Measurements from ENCODE around the gene PNMA8C. TPM values are rescaled to one million over a fixed set of nuclear protein-coding genes. Genes with fewer than 3 reads are reported as not detected.

The PNMA8C gene
- total and polyA plus RNA-seq, 5 donors = 0.05 to 0.31 (median 0.24) TPM

GRCh38 chr19:46461537-46461936, 32.8 kb upstream of the PNMA8C start:
- H3K9me3 ChIP-seq (ENCODE audit: control insufficient read depth, low read length) = no peaks in the 10 kb centered on the region
- no peaks in the 10 kb centered on the region for H3K4me1 ChIP-seq (ENCODE audit: control insufficient read depth, insufficient read depth, low read length)
- intact Hi-C loops (cut with DNase I) = no loop called here
- ATAC-seq = no peak
- H3K27ac ChIP-seq (ENCODE audit: low read length) = no peak overlapping the region
- DNase-seq = no peak
- no peak overlapping the region for H3K4me3 ChIP-seq (ENCODE audit: low read length)
- 91% methylated on average over 2 of the region's 2 CpGs for WGBS
- H3K27me3 ChIP-seq (ENCODE audit: control insufficient read depth, insufficient read depth) = no peaks in the 10 kb centered on the region

DNA sequence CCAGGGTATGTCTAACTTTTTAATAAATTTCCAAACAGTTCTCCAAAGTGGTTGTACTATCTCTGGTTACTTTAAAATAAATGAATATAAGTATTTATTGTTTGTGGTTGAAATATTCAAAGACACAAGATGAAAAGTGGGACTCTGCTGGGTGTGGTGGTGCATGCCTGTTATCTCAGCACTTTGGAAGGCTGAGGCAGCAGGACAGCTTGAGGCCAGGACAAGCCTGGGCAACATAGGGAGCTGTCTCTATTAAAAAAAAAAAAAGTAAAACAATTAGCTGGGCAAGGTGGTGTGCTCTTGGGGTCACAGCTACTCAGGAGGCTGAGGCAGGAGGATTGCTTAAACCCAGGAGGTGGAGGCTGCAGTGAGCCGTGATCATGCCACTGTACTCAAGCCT, 32.2 kb upstream of the PNMA8C start:
- no peak overlapping the region for H3K4me3 ChIP-seq (ENCODE audit: low read length)
- ATAC-seq (no peak), DNase-seq (no peak)
- WGBS = 90% methylated on average over 1 of the region's 1 CpG
- H3K27ac ChIP-seq (ENCODE audit: low read length) = no peak overlapping the region
- no peaks in the 10 kb centered on the region for H3K4me1 ChIP-seq (ENCODE audit: control insufficient read depth, insufficient read depth, low read length)
- no peaks in the 10 kb centered on the region for H3K9me3 ChIP-seq (ENCODE audit: control insufficient read depth, low read length)
- intact Hi-C loops (cut with DNase I) = no loop called here
- no peaks in the 10 kb centered on the region for H3K27me3 ChIP-seq (ENCODE audit: control insufficient read depth, insufficient read depth)

DNA sequence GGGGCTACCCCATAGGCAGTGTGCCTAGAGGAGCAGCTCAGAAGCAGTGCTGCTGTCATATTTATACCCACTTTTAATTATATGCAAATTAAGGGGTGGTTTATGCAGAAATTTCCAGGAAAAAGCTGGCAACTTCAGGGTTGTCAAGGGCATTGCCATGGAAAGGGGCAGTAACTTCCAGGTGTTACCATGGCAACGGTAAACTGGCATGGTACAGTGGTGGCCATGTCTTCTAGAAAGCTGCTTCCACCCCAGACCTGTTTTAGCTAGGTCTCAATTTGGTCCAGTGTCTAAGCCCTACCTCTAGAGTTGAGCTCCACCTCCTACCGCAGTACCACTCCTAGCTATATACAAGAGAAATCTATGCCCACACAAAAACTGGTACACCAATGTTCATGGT, 31.3 kb upstream of the PNMA8C start:
- H3K4me1 ChIP-seq (ENCODE audit: control insufficient read depth, insufficient read depth, low read length) = no peaks in the 10 kb centered on the region
- DNase-seq = no peak
- no peak overlapping the region for H3K4me3 ChIP-seq (ENCODE audit: low read length)
- no peak overlapping the region for H3K27ac ChIP-seq (ENCODE audit: low read length)
- H3K9me3 ChIP-seq (ENCODE audit: control insufficient read depth, low read length) = no peaks in the 10 kb centered on the region
- intact Hi-C loops (cut with DNase I) = no loop called here
- no peak for ATAC-seq
- WGBS = 67% methylated on average over 2 of the region's 2 CpGs
- no peaks in the 10 kb centered on the region for H3K27me3 ChIP-seq (ENCODE audit: control insufficient read depth, insufficient read depth)

DNA sequence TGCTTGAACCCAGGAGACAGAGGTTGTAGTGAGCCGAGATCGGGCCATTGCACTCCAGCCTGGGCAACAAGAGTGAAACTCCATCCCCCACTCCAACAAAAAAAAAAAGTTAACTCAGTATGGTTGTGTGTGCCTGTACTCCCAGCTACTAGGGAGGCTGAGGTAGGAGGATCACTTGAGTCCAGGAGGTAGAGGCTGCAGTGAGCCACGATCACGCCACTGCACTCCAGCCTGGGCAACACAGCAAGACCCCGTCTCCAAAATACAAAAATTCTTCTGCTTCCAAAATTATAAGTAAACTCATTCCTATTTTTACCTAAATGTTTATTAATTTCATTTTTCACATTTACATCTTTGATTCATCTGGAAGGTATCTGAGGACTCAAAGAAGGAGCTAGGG, 28.2 kb upstream of the PNMA8C start:
- intact Hi-C loops (cut with DNase I) = no loop called here
- DNase-seq (no peak), ATAC-seq (no peak)
- H3K4me1 ChIP-seq (ENCODE audit: control insufficient read depth, insufficient read depth, low read length) = no peaks in the 10 kb centered on the region
- 94% methylated on average over 5 of the region's 5 CpGs for WGBS
- H3K9me3 ChIP-seq (ENCODE audit: control insufficient read depth, low read length) = no peaks in the 10 kb centered on the region
- H3K4me3 ChIP-seq (ENCODE audit: low read length) = no peak overlapping the region
- H3K27me3 ChIP-seq (ENCODE audit: control insufficient read depth, insufficient read depth) = no peaks in the 10 kb centered on the region
- H3K27ac ChIP-seq (ENCODE audit: low read length) = no peak overlapping the region

GRCh38 chr19:46454244-46454643, 25.5 kb upstream of the PNMA8C start:
- Histone ChIP-seq H3K27ac (ENCODE audit: low read length) (no peak overlapping the region), H3K27me3 (ENCODE audit: control insufficient read depth, insufficient read depth) (no peaks in the 10 kb centered on the region), H3K4me3 (ENCODE audit: low read length) (no peak overlapping the region), H3K9me3 (ENCODE audit: control insufficient read depth, low read length) (no peaks in the 10 kb centered on the region), H3K4me1 (ENCODE audit: control insufficient read depth, insufficient read depth, low read length) (no peaks in the 10 kb centered on the region)
- no peak for ATAC-seq
- no peak for DNase-seq
- 64% methylated on average over 3 of the region's 3 CpGs for WGBS
- intact Hi-C loops (cut with DNase I) = no loop called here

GRCh38 chr19:46453661-46454060, 24.9 kb upstream of the PNMA8C start:
- H3K27ac ChIP-seq (ENCODE audit: low read length) = no peak overlapping the region
- no peaks in the 10 kb centered on the region for H3K9me3 ChIP-seq (ENCODE audit: control insufficient read depth, low read length)
- ATAC-seq = no peak
- 82% methylated on average over 6 of the region's 6 CpGs for WGBS
- no peak for DNase-seq
- intact Hi-C loops (cut with DNase I) = no loop called here
- no peaks in the 10 kb centered on the region for H3K4me1 ChIP-seq (ENCODE audit: control insufficient read depth, insufficient read depth, low read length)
- H3K27me3 ChIP-seq (ENCODE audit: control insufficient read depth, insufficient read depth) = no peaks in the 10 kb centered on the region
- H3K4me3 ChIP-seq (ENCODE audit: low read length) = no peak overlapping the region

GRCh38 chr19:46452186-46452585, 23.4 kb upstream of the PNMA8C start:
- Histone ChIP-seq H3K9me3 (ENCODE audit: control insufficient read depth, low read length) (no peaks in the 10 kb centered on the region), H3K27me3 (ENCODE audit: control insufficient read depth, insufficient read depth) (no peaks in the 10 kb centered on the region), H3K4me1 (ENCODE audit: control insufficient read depth, insufficient read depth, low read length) (no peaks in the 10 kb centered on the region), H3K27ac (ENCODE audit: low read length) (no peak overlapping the region), H3K4me3 (ENCODE audit: low read length) (no peak overlapping the region)
- ATAC-seq (no peak), DNase-seq (no peak)
- intact Hi-C loops (cut with DNase I) = no loop called here
- 49% methylated on average over 4 of the region's 4 CpGs for WGBS

- DNase-seq = peak in 1 of 3 donors; percentile 72
- 38% methylated on average over 6 of the region's 6 CpGs for WGBS
- intact Hi-C loops (cut with DNase I) = no loop called here
- H3K27me3 ChIP-seq (ENCODE audit: control insufficient read depth, insufficient read depth) = no peaks in the 10 kb centered on the region
- peak; percentile 44 to 65 for ATAC-seq
- no peak overlapping the region for H3K27ac ChIP-seq (ENCODE audit: low read length)
- no peaks in the 10 kb centered on the region for H3K4me1 ChIP-seq (ENCODE audit: control insufficient read depth, insufficient read depth, low read length)
- no peaks in the 10 kb centered on the region for H3K9me3 ChIP-seq (ENCODE audit: control insufficient read depth, low read length)
- H3K4me3 ChIP-seq (ENCODE audit: low read length) = no peak overlapping the region
These were observed 22.6 kb upstream of the PNMA8C start for GRCh38 chr19:46451352-46451751.

DNA sequence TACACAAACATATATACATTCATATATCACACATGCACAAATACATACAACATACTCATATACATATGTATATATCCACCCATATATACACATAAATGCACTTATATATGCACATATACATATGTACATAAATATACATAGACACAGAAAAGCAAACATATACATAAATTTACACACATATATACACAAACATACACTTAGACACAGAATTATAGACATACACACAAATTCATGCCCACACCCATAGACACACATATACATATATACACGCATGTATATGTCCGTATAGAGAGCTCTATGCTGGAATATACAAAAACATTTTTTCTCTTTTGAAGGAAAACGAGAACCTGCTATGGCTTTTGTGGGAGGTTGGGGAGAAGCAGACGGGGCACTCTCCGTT, 22.0 kb upstream of the PNMA8C start:
- Histone ChIP-seq H3K4me1 (ENCODE audit: control insufficient read depth, insufficient read depth, low read length) (no peaks in the 10 kb centered on the region), H3K27me3 (ENCODE audit: control insufficient read depth, insufficient read depth) (no peaks in the 10 kb centered on the region), H3K9me3 (ENCODE audit: control insufficient read depth, low read length) (no peaks in the 10 kb centered on the region), H3K4me3 (ENCODE audit: low read length) (no peak overlapping the region), H3K27ac (ENCODE audit: low read length) (no peak overlapping the region)
- WGBS = 56% methylated on average over 5 of the region's 5 CpGs
- ATAC-seq (no peak), DNase-seq (no peak)
- intact Hi-C loops (cut with DNase I) = no loop called here

GRCh38 chr19:46449228-46449627, 20.5 kb upstream of the PNMA8C start:
- no peaks in the 10 kb centered on the region for H3K4me1 ChIP-seq (ENCODE audit: control insufficient read depth, insufficient read depth, low read length)
- no peak overlapping the region for H3K27ac ChIP-seq (ENCODE audit: low read length)
- H3K27me3 ChIP-seq (ENCODE audit: control insufficient read depth, insufficient read depth) = no peaks in the 10 kb centered on the region
- WGBS = 39% methylated on average over 7 of the region's 7 CpGs
- intact Hi-C loops (cut with DNase I) = loop anchor here in 1 of 4 donors (5.0 kb wide), 1 partner anchor 33 kb away; no protein-coding TSS in a partner anchor
- no peak overlapping the region for H3K4me3 ChIP-seq (ENCODE audit: low read length)
- no peaks in the 10 kb centered on the region for H3K9me3 ChIP-seq (ENCODE audit: control insufficient read depth, low read length)
- ATAC-seq (peak; percentile 49 to 56), DNase-seq (no peak)

- no peaks in the 10 kb centered on the region for H3K4me1 ChIP-seq (ENCODE audit: control insufficient read depth, insufficient read depth, low read length)
- no peaks in the 10 kb centered on the region for H3K9me3 ChIP-seq (ENCODE audit: control insufficient read depth, low read length)
- ATAC-seq (no peak), DNase-seq (no peak)
- H3K4me3 ChIP-seq (ENCODE audit: low read length) = no peak overlapping the region
- 80% methylated on average over 10 of the region's 10 CpGs for WGBS
- H3K27ac ChIP-seq (ENCODE audit: low read length) = no peak overlapping the region
- intact Hi-C loops (cut with DNase I) = loop anchor here in 1 of 4 donors (5.0 kb wide), 1 partner anchor 34 kb away; no protein-coding TSS in a partner anchor
- no peaks in the 10 kb centered on the region for H3K27me3 ChIP-seq (ENCODE audit: control insufficient read depth, insufficient read depth)
These were observed 19.9 kb upstream of the PNMA8C start for GRCh38 chr19:46448601-46449000.

DNA sequence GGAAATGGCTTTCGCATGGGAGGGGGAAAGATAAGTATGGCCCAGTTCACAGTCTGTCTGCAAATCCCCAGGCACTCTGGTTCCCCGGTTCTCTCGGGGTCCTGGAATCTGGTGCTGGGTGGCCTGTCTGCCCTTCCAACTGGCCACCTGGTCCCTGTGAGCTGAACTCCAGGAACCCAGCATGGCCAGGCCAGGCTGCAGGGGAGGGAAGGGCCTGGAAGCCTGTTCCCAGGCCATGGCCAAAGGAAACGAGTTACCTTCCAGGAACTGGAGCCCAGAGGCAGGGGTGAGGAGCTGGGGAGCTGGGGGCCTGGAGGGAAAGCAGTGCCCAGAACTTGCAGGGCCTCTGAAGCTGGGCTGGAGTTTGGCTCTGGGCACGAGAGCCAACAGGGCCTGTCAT, 19.1 kb upstream of the PNMA8C start:
- 43% methylated on average over 5 of the region's 5 CpGs for WGBS
- Histone ChIP-seq H3K4me3 (ENCODE audit: low read length) (no peak overlapping the region), H3K27me3 (ENCODE audit: control insufficient read depth, insufficient read depth) (no peaks in the 10 kb centered on the region), H3K9me3 (ENCODE audit: control insufficient read depth, low read length) (no peaks in the 10 kb centered on the region), H3K27ac (ENCODE audit: low read length) (no peak overlapping the region), H3K4me1 (ENCODE audit: control insufficient read depth, insufficient read depth, low read length) (no peaks in the 10 kb centered on the region)
- peak; percentile 38 to 82 for ATAC-seq
- intact Hi-C loops (cut with DNase I) = loop anchor here in 1 of 4 donors (5.0 kb wide), 1 partner anchor 34 kb away; no protein-coding TSS in a partner anchor
- peak; percentile 31 to 88 (median 86) for DNase-seq
